GM18526 (cell line): ENCODE data around the gene PMP22.

Source experiments
- POLR2A ChIP-seq: IDR thresholded peaks from 3 replicates; pipeline ENCODE4 v1.6.1; 2011; ENCODE audit not compliant: insufficient read length; ENCODE audit errors: extremely low read depth

Gene PMP22

GRCh38 chr17:15239491-15239890, 25.6 kb downstream of the PMP22 start:
- TF ChIP-seq POLR2A: no peak

- no peak for TF ChIP-seq POLR2A
These were observed 26.3 kb downstream of the PMP22 start for GRCh38 chr17:15238676-15239422.

- TF ChIP-seq POLR2A: no peak
These were observed 27.1 kb downstream of the PMP22 start for GRCh38 chr17:15238057-15238456.

- no peak for TF ChIP-seq POLR2A
These were observed 28.1 kb downstream of the PMP22 start for GRCh38 chr17:15237106-15237425.

- no peak for TF ChIP-seq POLR2A
These were observed 28.6 kb downstream of the PMP22 start for GRCh38 chr17:15236281-15237105.

GRCh38 chr17:15233971-15234370, 31.2 kb downstream of the PMP22 start:
- no peak for TF ChIP-seq POLR2A

- no peak for TF ChIP-seq POLR2A
These were observed 31.9 kb downstream of the PMP22 start for GRCh38 chr17:15233022-15233805.

GRCh38 chr17:15232517-15232915, 32.6 kb downstream of the PMP22 start:
- TF ChIP-seq POLR2A: no peak

GRCh38 chr17:15231851-15232516, 33.1 kb downstream of the PMP22 start:
- no peak for TF ChIP-seq POLR2A

- TF ChIP-seq POLR2A: no peak
These were observed 34.3 kb downstream of the PMP22 start for GRCh38 chr17:15230866-15231265.

- TF ChIP-seq POLR2A: no peak
These were observed 44.3 kb downstream of the PMP22 start for GRCh38 chr17:15220785-15221184.

GRCh38 chr17:15216481-15216880, 48.6 kb downstream of the PMP22 start:
- TF ChIP-seq POLR2A: no peak

- no peak for TF ChIP-seq POLR2A
These were observed 51.6 kb downstream of the PMP22 start for GRCh38 chr17:15213381-15214087.

- no peak for TF ChIP-seq POLR2A
These were observed 54.9 kb downstream of the PMP22 start for GRCh38 chr17:15210247-15210646.

- no peak for TF ChIP-seq POLR2A
These were observed 67.9 kb downstream of the PMP22 start for GRCh38 chr17:15197229-15197628.
